Heart right ventricle (tissue), 16 donors: ENCODE measurements around the gene DOCK1. TPM values are rescaled to one million over a fixed set of nuclear protein-coding genes. Genes with fewer than 3 reads are reported as not detected.

ENCODE experiments used
- ATAC-seq, 8 donors: fragments of 200-7000 bp; cut with Tn5 transposase; one replicate each; pipeline ENCODE4 v1.9.1; 2020; ENCODE audit warnings: mild to moderate bottlenecking in 8 of 8, moderate library complexity in 8 of 8, moderate number of reproducible peaks in 1 of 8
- DNase-seq, 2 donors: peaks; one replicate each; pipeline ENCODE4 v3.0.0-alpha.2; 2020
- H3K27ac ChIP-seq, 10 donors: fragments of 200-600 bp; sonication (generic) in 2 of 10; one replicate each; pipeline versions ENCODE4 v1.5.0 to v1.8.0; 2020 to 2022; ENCODE audit warnings: mild to moderate bottlenecking in 3 of 10
- H3K27me3 ChIP-seq, 7 donors: fragments of 200-600 bp; one replicate each; pipeline ENCODE4 v1.8.0; 2021 to 2022; ENCODE audit warnings: mild to moderate bottlenecking in 2 of 7
- H3K36me3 ChIP-seq, 9 donors: fragments of 200-600 bp; sonication (generic) in 1 of 9; one replicate each; pipeline versions ENCODE4 v1.5.0 to v1.8.0; 2020 to 2022; ENCODE audit warnings: mild to moderate bottlenecking in 2 of 9
- H3K4me1 ChIP-seq, 9 donors: fragments of 200-600 bp; sonication (generic) in 1 of 9; one replicate each; pipeline versions ENCODE4 v1.5.0 to v1.8.0; 2020 to 2022; ENCODE audit warnings: mild to moderate bottlenecking in 4 of 9
- H3K4me3 ChIP-seq, 10 donors: fragments of 200-600 bp; sonication (generic) in 2 of 10; one replicate each; pipeline versions ENCODE4 v1.5.0 to v1.8.0; 2020 to 2022; ENCODE audit warnings: mild to moderate bottlenecking in 7 of 10, moderate library complexity in 2 of 10
- H3K9me3 ChIP-seq, 11 donors: fragments of 200-600 bp in 10 of 11; sonication (generic) in 2 of 11; one replicate each; pipeline versions ENCODE4 v1.5.0 to v1.8.0; 2013 to 2022; ENCODE audit warnings: mild to moderate bottlenecking in 2 of 11, control low read depth in 1 of 11, moderate library complexity in 1 of 11
- CTCF ChIP-seq, 9 donors: fragments of 200-600 bp; sonication (generic) in 2 of 9; IDR thresholded peaks; one replicate each; pipeline versions ENCODE4 v1.5.0 to v1.8.0; 2021 to 2022; ENCODE audit warnings: antibody characterized with exemption in 9 of 9, mild to moderate bottlenecking in 5 of 9, moderate library complexity in 1 of 9
- WGBS, 2 donors: extraction: QIAGEN DNeasy Blood & Tissue Kit; methylation state at CpG; one replicate each; pipeline ENCODE4 v1.1.7; 2013; ENCODE audit warnings: inconsistent platforms in 1 of 2; 5-methylcytosine and 5-hydroxymethylcytosine counted together
- intact Hi-C, 10 donors: fragments of 100-400 bp; cut with DNase I; formaldehyde crosslinking; loops; one replicate each; pipeline versions ENCODE4 v1.11.1 to v1.14.2; 2022
- polyA plus RNA-seq, 2 donors: library from polyadenylated mRNA; stranded (reverse); fragments of 200-250 nt; gene quantifications; one replicate each; pipeline ENCODE4 v1.2.3, GENCODE V29; 2013
- total RNA-seq, 10 donors: library from RNA; stranded (reverse); fragmentation: NEBNext Ultra II Directional in 3 of 10; extraction: Animal tissue kit (Norgen Biotek cat#: 25700) in 3 of 10; gene quantifications; one replicate each; pipeline versions ENCODE4 v1.2.1 to v1.2.4, GENCODE V29; 2021 to 2023
- donor health status: Arrhythmogenic right ventricular cardiomyopathy.
- donor health status: ischemic (EF 13 %, LVEDD 7.1; RV severe dilation, severe dysfunction).
- donor health status: healthy with polysubstance abuse.
- donor health status: DM: no; HTN: yes; CAD: no.
- donor health status: DM: no; HTN: no; CAD: no.
- donor health status: ischemic (EF 25% LVEDD 6.9; RV normal size, moderate dysfunction).
- donor health status: ischemic (EF 25% LVEDD 5.7; RV mildly dilated, moderate dysfunction).
- donor health status: healthy.
- donor health status: DM: yes; HTN: yes; CAD: no.
- donor health status: Ischemic cardiomyopathy.
- donor health status: ischemic (EF 35%, LVEDD 5.7; RV mildly dilated, moderate dysfunction).
- donor health status: nonischemic (EF 11% LVEDD 7.7; RV severe dilation, severe dysfunction).
- donor health status: DM: yes; HTN: yes; CAD: no.
- donor health status: PGD.
- donor health status: ischemic (EF 29% LVEDD 5.4; RV normal size, mild dysfunction).
- donor health status: nonischemic (EF 23%, LVEDD 6.1; RV moderate dilation, normal function).

The DOCK1 gene
- total and polyA plus RNA-seq, 12 donors: 7.8 to 26.7 (median 19.8) TPM

GRCh38 chr10:126931544-126931943 lies 26.3 kb downstream of the DOCK1 start:
- no peak for TF ChIP-seq CTCF (IDR thresholded peaks at IDR 0.05)
- no peaks in the 10 kb centered on the region for H3K27me3 ChIP-seq
- peak overlapping the region in 6 of 10 donors; percentile 7 to 49 (median 34) for H3K27ac ChIP-seq
- no peaks in the 10 kb centered on the region for H3K9me3 ChIP-seq
- peaks cover 0 to 19% (median 4%) of the 10 kb centered on the region in 9 donors for H3K36me3 ChIP-seq
- WGBS, 2 donors: 37 to 48% methylated on average over 7 of the region's 7 CpGs
- peaks cover 4 to 79% (median 30%) of the 10 kb centered on the region in 9 donors for H3K4me1 ChIP-seq
- intact Hi-C loops: loop anchor here in 1 of 10 donors (5.0 kb wide), 1 partner anchor 41 kb away; no protein-coding TSS in a partner anchor
- DNase-seq (no peak), ATAC-seq (peak in 4 of 8 donors; percentile 19 to 43 (median 31))
- H3K4me3 ChIP-seq: peak overlapping the region in 6 of 10 donors; percentile 12 to 46 (median 38)

GRCh38 chr10:126932516-126932915 lies 27.3 kb downstream of the DOCK1 start:
- ATAC-seq (no peak), DNase-seq (no peak)
- H3K36me3 ChIP-seq: peaks cover 0 to 9% (median 4%) of the 10 kb centered on the region in 9 donors
- H3K27ac ChIP-seq: peak overlapping the region in 1 of 10 donors; percentile 48
- H3K4me3 ChIP-seq: no peak overlapping the region
- H3K4me1 ChIP-seq: peaks cover 4 to 72% (median 30%) of the 10 kb centered on the region in 9 donors
- intact Hi-C loops: loop anchor here in 1 of 10 donors (5.0 kb wide), 1 partner anchor 40 kb away; no protein-coding TSS in a partner anchor
- no peak for TF ChIP-seq CTCF (IDR thresholded peaks at IDR 0.05)
- WGBS, 2 donors: 87 to 96% methylated on average over 11 of the region's 11 CpGs
- H3K9me3 ChIP-seq: no peaks in the 10 kb centered on the region
- no peaks in the 10 kb centered on the region for H3K27me3 ChIP-seq

GRCh38 chr10:126933116-126933515 lies 27.9 kb downstream of the DOCK1 start:
- no peak for DNase-seq
- no peaks in the 10 kb centered on the region for H3K9me3 ChIP-seq
- H3K27me3 ChIP-seq: no peaks in the 10 kb centered on the region
- no peak for TF ChIP-seq CTCF (IDR thresholded peaks at IDR 0.05)
- intact Hi-C loops: loop anchor here in 1 of 10 donors (5.0 kb wide), 1 partner anchor 39 kb away; no protein-coding TSS in a partner anchor
- WGBS, 2 donors: 74 to 79% methylated on average over 4 of the region's 4 CpGs
- no peak for ATAC-seq
- peak overlapping the region in 1 of 10 donors; percentile 3 for H3K27ac ChIP-seq
- peaks cover 4 to 66% (median 30%) of the 10 kb centered on the region in 9 donors for H3K4me1 ChIP-seq
- H3K4me3 ChIP-seq: no peak overlapping the region
- peaks cover 0 to 3% (median 0%) of the 10 kb centered on the region in 9 donors for H3K36me3 ChIP-seq

GRCh38 chr10:126935263-126935946 lies 30.2 kb downstream of the DOCK1 start:
- Histone ChIP-seq H3K36me3 (no peaks in the 10 kb centered on the region), H3K4me1 (peaks cover 0 to 49% (median 26%) of the 10 kb centered on the region in 9 donors), H3K9me3 (no peaks in the 10 kb centered on the region), H3K4me3 (no peak overlapping the region), H3K27ac (peak overlapping the region in 1 of 10 donors; percentile 10), H3K27me3 (no peaks in the 10 kb centered on the region)
- 64 to 65% methylated on average over 5 of the region's 5 CpGs for WGBS, 2 donors
- no peak for TF ChIP-seq CTCF (IDR thresholded peaks at IDR 0.05)
- intact Hi-C loops: no loop called here
- no peak for DNase-seq
- no peak for ATAC-seq
